Measurements from ENCODE around the gene DUS4L. TPM values are rescaled to one million over a fixed set of nuclear protein-coding genes. Genes with fewer than 3 reads are reported as not detected.

DUS4L gene
- total RNA-seq, 1 donor from 2014 or later: 8.0 TPM

GRCh38 chr7:107592361-107593024 is 28.7 kb downstream of the DUS4L start:
- no peaks in the 10 kb centered on the region for H3K27me3 ChIP-seq (ENCODE audit: low read depth)
- H3K4me3 ChIP-seq: no peak overlapping the region
- no peak for TF ChIP-seq CTCF (IDR thresholded peaks at IDR 0.05; ENCODE audit: borderline replicate concordance)
- intact Hi-C loops (cut with micrococcal nuclease): no loop called here
- H3K9me3 ChIP-seq (replicated peaks): no peaks in the 10 kb centered on the region
- H3K36me3 ChIP-seq: peaks cover 22% of the 10 kb centered on the region
- H3K4me1 ChIP-seq: peaks cover 55% of the 10 kb centered on the region
- peak overlapping the region; percentile 51 for H3K27ac ChIP-seq (replicated peaks)
- DNase-seq: no peak

GRCh38 chr7:107593025-107593410 is 29.2 kb downstream of the DUS4L start:
- TF ChIP-seq CTCF (IDR thresholded peaks at IDR 0.05; ENCODE audit: borderline replicate concordance): no peak
- H3K4me3 ChIP-seq: no peak overlapping the region
- no peaks in the 10 kb centered on the region for H3K9me3 ChIP-seq (replicated peaks)
- peaks cover 22% of the 10 kb centered on the region for H3K36me3 ChIP-seq
- H3K4me1 ChIP-seq: peaks cover 58% of the 10 kb centered on the region
- H3K27ac ChIP-seq (replicated peaks): peak overlapping the region; percentile 51
- intact Hi-C loops (cut with micrococcal nuclease): no loop called here
- no peaks in the 10 kb centered on the region for H3K27me3 ChIP-seq (ENCODE audit: low read depth)
- DNase-seq: no peak

- TF ChIP-seq CTCF (IDR thresholded peaks at IDR 0.05; ENCODE audit: borderline replicate concordance): no peak
- no peak for DNase-seq
Measured at GRCh38 chr7:107594961-107595737, 31.4 kb downstream of the DUS4L start.

GRCh38 chr7:107596881-107597581 is 33.3 kb downstream of the DUS4L start:
- no peak overlapping the region for H3K4me3 ChIP-seq
- H3K36me3 ChIP-seq: peaks cover 37% of the 10 kb centered on the region
- no peaks in the 10 kb centered on the region for H3K9me3 ChIP-seq (replicated peaks)
- H3K27me3 ChIP-seq (ENCODE audit: low read depth): no peaks in the 10 kb centered on the region
- DNase-seq: no peak
- peaks cover 44% of the 10 kb centered on the region for H3K4me1 ChIP-seq
- no peak for TF ChIP-seq CTCF (IDR thresholded peaks at IDR 0.05; ENCODE audit: borderline replicate concordance)
- intact Hi-C loops (cut with micrococcal nuclease): no loop called here
- H3K27ac ChIP-seq (replicated peaks): peak overlapping the region; percentile 80

More at GRCh38 chr7:107594961-107595737, 31.4 kb downstream of the DUS4L start:
- peaks cover 56% of the 10 kb centered on the region for H3K4me1 ChIP-seq
- no peaks in the 10 kb centered on the region for H3K9me3 ChIP-seq (replicated peaks)
- H3K4me3 ChIP-seq: no peak overlapping the region
- intact Hi-C loops (cut with micrococcal nuclease): no loop called here
- no peaks in the 10 kb centered on the region for H3K27me3 ChIP-seq (ENCODE audit: low read depth)
- H3K27ac ChIP-seq (replicated peaks): peak overlapping the region; percentile 80
- peaks cover 19% of the 10 kb centered on the region for H3K36me3 ChIP-seq

- Histone ChIP-seq H3K36me3 (peaks cover 41% of the 10 kb centered on the region), H3K4me1 (peaks cover 40% of the 10 kb centered on the region), H3K27ac (replicated peaks) (peak overlapping the region; percentile 80), H3K4me3 (no peak overlapping the region), H3K27me3 (ENCODE audit: low read depth) (no peaks in the 10 kb centered on the region), H3K9me3 (replicated peaks) (no peaks in the 10 kb centered on the region)
- DNase-seq: no peak
- no peak for TF ChIP-seq CTCF (IDR thresholded peaks at IDR 0.05; ENCODE audit: borderline replicate concordance)
- intact Hi-C loops (cut with micrococcal nuclease): no loop called here
Measured at GRCh38 chr7:107597582-107597916, 33.8 kb downstream of the DUS4L start.

All from left ventricle myocardium inferior (tissue), 1 donor.